Bronchial epithelial cell (primary cell): Measurements from ENCODE around the gene GATAD1. TPM values are rescaled to one million over a fixed set of nuclear protein-coding genes. Genes with fewer than 3 reads are reported as not detected.

Experiments used
- DNase-seq: peaks from one replicate; pipeline ENCODE4 v3.0.0-alpha.2; 2010; ENCODE audit warnings: low read depth
- FAIRE-seq: peaks from 2 replicates; lab custom pipeline; 2011; peaks lifted over from hg19 to GRCh38; lab: Jason Lieb, UNC
- H3K27me3 ChIP-seq: 2 replicates; pipeline ENCODE4 v1.5.1; 2011; ENCODE audit warnings: low read length; ENCODE audit not compliant: control insufficient read depth, insufficient read depth
- H3K36me3 ChIP-seq: 2 replicates; pipeline ENCODE4 v1.5.1; 2011; ENCODE audit warnings: low read length; ENCODE audit not compliant: control insufficient read depth, insufficient read depth
- H3K4me3 ChIP-seq: 2 replicates; pipeline ENCODE4 v1.5.1; 2011; ENCODE audit warnings: mild to moderate bottlenecking, low read depth, low read length, control low read depth
- total RNA-seq: library from RNA; depleted of rRNA; stranded (reverse); fragments of >200 nt; gene quantifications from 2 replicates; pipeline ENCODE4 v1.2.1, GENCODE V29; 2014
- TF ChIP-seq, protein P1 (sequence below): IDR thresholded peaks from 2 replicates; pipeline ENCODE4 v1.5.1; 2011; ENCODE audit warnings: mild to moderate bottlenecking, moderate library complexity, low read length, control low read depth, inconsistent platforms; ENCODE audit not compliant: insufficient read depth, severe bottlenecking

The GATAD1 gene
- total RNA-seq, 1 donor from 2014 or later: 16.3 TPM

- DNase-seq (peak; percentile 21), FAIRE-seq (no peak)
- TF ChIP-seq, protein P1, sequence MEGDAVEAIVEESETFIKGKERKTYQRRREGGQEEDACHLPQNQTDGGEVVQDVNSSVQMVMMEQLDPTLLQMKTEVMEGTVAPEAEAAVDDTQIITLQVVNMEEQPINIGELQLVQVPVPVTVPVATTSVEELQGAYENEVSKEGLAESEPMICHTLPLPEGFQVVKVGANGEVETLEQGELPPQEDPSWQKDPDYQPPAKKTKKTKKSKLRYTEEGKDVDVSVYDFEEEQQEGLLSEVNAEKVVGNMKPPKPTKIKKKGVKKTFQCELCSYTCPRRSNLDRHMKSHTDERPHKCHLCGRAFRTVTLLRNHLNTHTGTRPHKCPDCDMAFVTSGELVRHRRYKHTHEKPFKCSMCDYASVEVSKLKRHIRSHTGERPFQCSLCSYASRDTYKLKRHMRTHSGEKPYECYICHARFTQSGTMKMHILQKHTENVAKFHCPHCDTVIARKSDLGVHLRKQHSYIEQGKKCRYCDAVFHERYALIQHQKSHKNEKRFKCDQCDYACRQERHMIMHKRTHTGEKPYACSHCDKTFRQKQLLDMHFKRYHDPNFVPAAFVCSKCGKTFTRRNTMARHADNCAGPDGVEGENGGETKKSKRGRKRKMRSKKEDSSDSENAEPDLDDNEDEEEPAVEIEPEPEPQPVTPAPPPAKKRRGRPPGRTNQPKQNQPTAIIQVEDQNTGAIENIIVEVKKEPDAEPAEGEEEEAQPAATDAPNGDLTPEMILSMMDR: no peak
- Histone ChIP-seq H3K36me3 (peaks cover 3% of the 10 kb centered on the region), H3K4me3 (no peak overlapping the region), H3K27me3 (no peaks in the 10 kb centered on the region)
These were observed 38.1 kb downstream of the GATAD1 start for GRCh38 chr7:92485267-92485892.

- FAIRE-seq: peak; percentile 23
- DNase-seq: no peak
- TF ChIP-seq, protein P1: no peak
- no peaks in the 10 kb centered on the region for H3K27me3 ChIP-seq
- no peak overlapping the region for H3K4me3 ChIP-seq
- peaks cover 3% of the 10 kb centered on the region for H3K36me3 ChIP-seq
These were observed 38.7 kb downstream of the GATAD1 start for GRCh38 chr7:92485974-92486373.

DNA sequence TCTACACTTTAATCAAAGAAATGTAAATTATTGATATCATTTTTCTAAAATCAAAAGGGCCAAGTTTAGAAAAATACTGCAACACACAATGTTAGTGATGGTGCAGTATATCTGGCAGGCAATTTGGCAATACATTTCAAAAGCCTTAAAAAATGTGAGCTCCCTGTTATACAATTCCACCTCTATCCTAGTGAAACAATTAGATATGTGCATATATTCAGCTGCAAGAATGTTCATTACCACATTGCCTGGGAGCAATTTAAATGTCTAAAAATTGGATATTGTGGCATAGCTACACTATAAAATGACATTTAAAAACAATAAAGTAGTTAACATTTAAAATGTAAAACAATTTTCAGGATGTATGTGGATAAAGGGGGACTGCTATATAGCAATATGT, 40.5 kb downstream of the GATAD1 start:
- no peak overlapping the region for H3K4me3 ChIP-seq
- TF ChIP-seq, protein P1: no peak
- DNase-seq (no peak), FAIRE-seq (no peak)
- H3K36me3 ChIP-seq: peaks cover 3% of the 10 kb centered on the region
- no peaks in the 10 kb centered on the region for H3K27me3 ChIP-seq

DNA sequence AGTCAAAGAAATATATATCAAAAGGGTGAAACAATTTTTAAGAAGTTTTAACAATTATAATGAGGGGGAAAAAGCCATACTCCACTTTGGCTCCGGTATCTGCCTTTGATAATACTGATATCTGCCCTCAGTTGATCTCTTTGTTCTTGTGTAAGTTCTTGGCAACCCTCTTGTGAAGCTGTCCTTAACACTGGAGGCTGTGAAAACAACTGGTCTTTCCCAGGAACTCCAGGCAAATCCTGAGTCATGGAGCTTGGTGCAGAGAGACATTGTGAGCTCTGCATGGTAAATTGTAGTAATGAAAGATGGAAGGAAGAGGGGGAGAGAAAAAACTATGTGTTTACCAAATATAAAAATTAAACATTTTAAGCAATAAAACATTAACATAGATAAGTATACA, 42.4 kb downstream of the GATAD1 start:
- TF ChIP-seq, protein P1: no peak

DNA sequence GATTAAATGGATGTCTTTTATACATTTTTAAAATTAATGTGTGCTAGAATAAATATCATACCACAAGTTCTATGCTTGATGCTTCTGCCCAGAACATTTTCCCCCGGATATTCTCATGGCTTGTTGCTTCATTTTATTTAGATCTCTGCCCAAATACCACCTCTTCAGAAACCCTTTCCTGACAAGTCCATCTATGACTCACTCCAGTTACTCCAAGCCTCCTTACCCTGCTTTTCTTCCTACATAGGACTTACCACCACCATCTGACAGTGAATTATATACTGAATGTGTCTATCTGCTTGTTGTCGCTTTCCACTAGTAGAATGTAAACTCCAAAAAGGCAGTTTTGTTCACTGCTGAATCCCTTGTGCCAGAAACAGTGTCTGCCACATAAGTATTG, 49.6 kb downstream of the GATAD1 start:
- Histone ChIP-seq H3K36me3 (peaks cover 2% of the 10 kb centered on the region), H3K27me3 (no peaks in the 10 kb centered on the region), H3K4me3 (no peak overlapping the region)
- no peak for FAIRE-seq
- DNase-seq: peak; percentile 27
- TF ChIP-seq, protein P1: no peak

More for the DNA sequence above, 42.4 kb downstream of the GATAD1 start:
- H3K27me3 ChIP-seq: no peaks in the 10 kb centered on the region
- no peak for FAIRE-seq
- H3K4me3 ChIP-seq: no peak overlapping the region
- DNase-seq: no peak
- H3K36me3 ChIP-seq: peaks cover 3% of the 10 kb centered on the region

DNA sequence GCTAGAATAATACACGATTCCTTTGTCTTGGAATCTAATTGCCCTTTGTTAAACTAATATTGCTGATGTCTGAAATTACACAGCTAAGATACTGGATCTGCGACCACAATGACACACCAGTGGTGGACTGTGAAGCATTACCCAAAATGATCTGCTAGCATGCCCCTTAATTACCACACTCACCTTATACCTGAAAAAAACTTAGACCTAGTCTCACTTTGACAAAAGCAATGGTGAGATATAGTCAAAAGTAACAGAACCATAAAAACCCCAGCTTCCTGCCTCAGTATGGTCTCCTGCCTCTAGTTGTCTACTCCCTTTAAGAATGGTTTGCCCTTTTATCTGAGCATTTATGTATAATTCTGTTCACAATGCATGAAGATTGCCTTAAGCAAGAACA, 51.3 kb downstream of the GATAD1 start:
- TF ChIP-seq, protein P1: no peak
- FAIRE-seq (no peak), DNase-seq (no peak)
- peaks cover 2% of the 10 kb centered on the region for H3K36me3 ChIP-seq
- H3K27me3 ChIP-seq: no peaks in the 10 kb centered on the region
- H3K4me3 ChIP-seq: no peak overlapping the region
